Activated CD4-positive, alpha-beta T cell treated with anti-CD3 and anti-CD28 coated beads, Interleukin-2, amount 50 U/mL, for 1 hour (primary cell): Measurements from ENCODE around the gene HERC4.

Source experiments
- DNase-seq: peaks from one replicate; pipeline ENCODE4 v3.0.0-alpha.2; 2020

HERC4 gene

GRCh38 chr10:68074775-68075549 is at the start of gene HERC4:
Gene HERC4 (minus strand): TSS chr10:68075283. CDS start chr10:68073108, 2,175 bp downstream.
- peak; percentile 91 for DNase-seq

GRCh38 chr10:68124718-68125117 is 49.6 kb upstream of the HERC4 start:
- DNase-seq, result no peak

- no peak for DNase-seq
These were observed 46.8 kb upstream of the HERC4 start for GRCh38 chr10:68121852-68122251.

- DNase-seq, result no peak
These were observed 46.1 kb upstream of the HERC4 start for GRCh38 chr10:68121020-68121743.

- DNase-seq, result no peak
These were observed 43.6 kb upstream of the HERC4 start for GRCh38 chr10:68118657-68119056.

GRCh38 chr10:68112837-68113236 is 37.8 kb upstream of the HERC4 start:
- DNase-seq, result no peak

GRCh38 chr10:68111584-68111983 is 36.5 kb upstream of the HERC4 start:
- DNase-seq, result no peak

GRCh38 chr10:68110027-68110426 is 34.9 kb upstream of the HERC4 start:
- DNase-seq, result no peak

GRCh38 chr10:68109331-68109730 is 34.2 kb upstream of the HERC4 start, which contains the start of gene MYPN:
Gene MYPN (plus strand): TSS chr10:68109488. CDS start chr10:68121439, 11,951 bp downstream.
- no peak for DNase-seq

GRCh38 chr10:68108653-68109052 is 33.6 kb upstream of the HERC4 start:
- DNase-seq, result no peak

- no peak for DNase-seq
These were observed 33.0 kb upstream of the HERC4 start for GRCh38 chr10:68108051-68108450.

GRCh38 chr10:68107651-68108050 is 32.6 kb upstream of the HERC4 start:
- no peak for DNase-seq

- no peak for DNase-seq
These were observed 31.6 kb upstream of the HERC4 start for GRCh38 chr10:68106656-68107055.

- no peak for DNase-seq
These were observed 30.7 kb upstream of the HERC4 start for GRCh38 chr10:68105820-68106219.

- no peak for DNase-seq
These were observed 28.8 kb upstream of the HERC4 start for GRCh38 chr10:68103901-68104300.

GRCh38 chr10:68103261-68103878 is 28.3 kb upstream of the HERC4 start:
- DNase-seq, result no peak

- DNase-seq, result no peak
These were observed 26.0 kb upstream of the HERC4 start for GRCh38 chr10:68101066-68101465.

- DNase-seq, result no peak
These were observed 24.7 kb upstream of the HERC4 start for GRCh38 chr10:68099736-68100135.

- no peak for DNase-seq
These were observed 21.9 kb upstream of the HERC4 start for GRCh38 chr10:68096913-68097516.

GRCh38 chr10:68095153-68095552 is 20.1 kb upstream of the HERC4 start:
- no peak for DNase-seq

GRCh38 chr10:68092512-68092911 is 17.4 kb upstream of the HERC4 start:
- DNase-seq, result no peak

- DNase-seq, result no peak
These were observed 15.5 kb upstream of the HERC4 start for GRCh38 chr10:68090586-68090985.

GRCh38 chr10:68088740-68089139 is 13.7 kb upstream of the HERC4 start:
- no peak for DNase-seq
